GM23338 (cell line): Measurements from ENCODE around the gene RPUSD1. TPM values are rescaled to one million over a fixed set of nuclear protein-coding genes. Genes with fewer than 3 reads are reported as not detected.

Source experiments
- ATAC-seq: fragments of 200-7000 bp; cut with Tn5 transposase; 3 replicates; pipeline ENCODE4 v1.9.1; 2020
- DNase-seq: peaks from one replicate; pipeline ENCODE4 v3.0.0-alpha.2; 2015; ENCODE audit warnings: low spot score
- H2AFZ ChIP-seq: fragments of 200-600 bp; sonication (generic); 2 replicates; pipeline ENCODE4 v1.8.0; 2016; ENCODE audit warnings: antibody characterized with exemption, mild to moderate bottlenecking, moderate library complexity
- H3F3A ChIP-seq: fragments of 200-600 bp; sonication (generic); replicated peaks from 2 replicates; pipeline ENCODE4 v1.8.0; 2017; ENCODE audit warnings: antibody characterized with exemption, mixed run types, low read depth
- H3K27ac ChIP-seq: fragments of 200-600 bp; sonication (generic); 2 replicates; pipeline ENCODE4 v1.6.1; 2016; ENCODE audit warnings: low read depth
- H3K27me3 ChIP-seq: fragments of 200-600 bp; sonication (generic); 2 replicates; pipeline ENCODE4 v1.8.0; 2016; ENCODE audit warnings: mild to moderate bottlenecking, mixed run types, moderate library complexity; ENCODE audit not compliant: insufficient read depth
- H3K36me3 ChIP-seq: fragments of 200-600 bp; sonication (generic); 2 replicates; pipeline ENCODE4 v1.8.0; 2016; ENCODE audit warnings: mild to moderate bottlenecking; ENCODE audit not compliant: insufficient read depth
- H3K4me1 ChIP-seq: fragments of 200-600 bp; sonication (generic); 2 replicates; pipeline ENCODE4 v1.8.0; 2016; ENCODE audit warnings: mild to moderate bottlenecking, moderate library complexity; ENCODE audit not compliant: insufficient read depth
- H3K4me2 ChIP-seq: fragments of 200-600 bp; sonication (generic); 2 replicates; pipeline ENCODE4 v1.7.1; 2017; ENCODE audit warnings: mixed run types
- H3K4me3 ChIP-seq: fragments of 200-600 bp; sonication (generic); 2 replicates; pipeline ENCODE4 v1.6.1; 2016; ENCODE audit warnings: mixed run types
- H3K79me2 ChIP-seq: fragments of 200-600 bp; sonication (generic); replicated peaks from 2 replicates; pipeline ENCODE4 v1.8.0; 2017; ENCODE audit warnings: mild to moderate bottlenecking; ENCODE audit not compliant: insufficient read depth
- H3K9me2 ChIP-seq: fragments of 200-600 bp; sonication (generic); 2 replicates; pipeline ENCODE4 v1.8.0; 2017; ENCODE audit not compliant: insufficient read depth
- H4K20me1 ChIP-seq: fragments of 200-600 bp; sonication (generic); replicated peaks from 2 replicates; pipeline ENCODE4 v1.8.0; 2017; ENCODE audit warnings: mild to moderate bottlenecking; ENCODE audit not compliant: insufficient read depth
- H3K27ac Mint-ChIP-seq: 2 replicates; pipeline ENCODE4 v1.8.0; 2020; ENCODE audit warnings: inconsistent platforms, mild to moderate bottlenecking, moderate library complexity, mixed read lengths
- H3K27me3 Mint-ChIP-seq: 3 replicates; pipeline ENCODE4 v1.8.0; 2022; ENCODE audit warnings: low read depth, mild to moderate bottlenecking, moderate library complexity, mixed read lengths, inconsistent platforms; ENCODE audit not compliant: insufficient read depth, poor library complexity
- H3K36me3 Mint-ChIP-seq: 3 replicates; pipeline ENCODE4 v1.8.0; 2021; ENCODE audit warnings: low read depth, mild to moderate bottlenecking, inconsistent platforms, moderate library complexity, mixed read lengths
- H3K4me1 Mint-ChIP-seq: 3 replicates; pipeline ENCODE4 v1.8.0; 2020; ENCODE audit warnings: mild to moderate bottlenecking, inconsistent platforms, mixed read lengths
- H3K4me3 Mint-ChIP-seq: 3 replicates; pipeline ENCODE4 v1.8.0; 2021; ENCODE audit warnings: moderate library complexity, mild to moderate bottlenecking, inconsistent platforms, mixed read lengths
- H3K9me3 Mint-ChIP-seq: 3 replicates; pipeline ENCODE4 v1.8.0; 2020; ENCODE audit warnings: moderate library complexity, mild to moderate bottlenecking, inconsistent platforms, mixed read lengths
- CREB1 ChIP-seq: fragments of 250-450 bp; sonication (Bioruptor Pico); IDR thresholded peaks from 2 replicates; pipeline ENCODE4 v1.5.0; 2020; ENCODE audit warnings: low read depth, mild to moderate bottlenecking, moderate library complexity
- CTCF ChIP-seq, 2 experiments: fragments of 200-600 bp in 1 of 2; sonication (generic) in 1 of 2; conservative IDR thresholded peaks; 2 replicates each; pipeline versions ENCODE4 v1.5.1 to v1.6.1; 2016 to 2017; ENCODE audit warnings: antibody characterized with exemption in 2 of 2, low read depth in 2 of 2, mild to moderate bottlenecking in 2 of 2, moderate library complexity in 1 of 2
- ETS1 ChIP-seq: IDR thresholded peaks from 2 replicates; pipeline ENCODE4 v1.6.1; 2016; ENCODE audit warnings: antibody characterized with exemption
- EZH2 ChIP-seq: fragments of 200-600 bp; sonication (generic); IDR thresholded peaks from one replicate; pipeline ENCODE4 v1.8.0; 2017; ENCODE audit warnings: antibody characterized with exemption, mild to moderate bottlenecking, low read depth; ENCODE audit not compliant: unreplicated experiment
- EZH2phosphoT487 ChIP-seq: fragments of 200-600 bp; sonication (generic); IDR thresholded peaks from one replicate; pipeline ENCODE4 v1.8.1; 2018; ENCODE audit warnings: antibody characterized with exemption; ENCODE audit not compliant: unreplicated experiment
- JUNB ChIP-seq: IDR thresholded peaks from one replicate; pipeline ENCODE4 v1.6.1; 2016; ENCODE audit warnings: antibody characterized with exemption; ENCODE audit not compliant: unreplicated experiment
- NANOG ChIP-seq: IDR thresholded peaks from 2 replicates; pipeline ENCODE4 v1.6.1; 2016; ENCODE audit warnings: antibody characterized with exemption, borderline replicate concordance
- POLR2AphosphoS5 ChIP-seq: IDR thresholded peaks from 2 replicates; pipeline ENCODE4 v1.6.1; 2016; ENCODE audit warnings: antibody characterized with exemption, low read depth
- REST ChIP-seq: IDR thresholded peaks from one replicate; pipeline ENCODE4 v1.6.1; 2018; ENCODE audit warnings: antibody characterized with exemption; ENCODE audit not compliant: unreplicated experiment
- STAT1 ChIP-seq: IDR thresholded peaks from one replicate; pipeline ENCODE4 v1.6.1; 2016; ENCODE audit warnings: antibody characterized with exemption; ENCODE audit not compliant: unreplicated experiment
- ZNF114 ChIP-seq: fragments of 250-450 bp; sonication (Bioruptor Pico); IDR thresholded peaks from 2 replicates; pipeline ENCODE4 v1.5.0; 2020; ENCODE audit warnings: mild to moderate bottlenecking, moderate library complexity
- ZNF331 ChIP-seq: fragments of 250-450 bp; sonication (Bioruptor Pico); IDR thresholded peaks from 2 replicates; pipeline ENCODE4 v1.5.0; 2020; ENCODE audit warnings: low read depth, mild to moderate bottlenecking, moderate library complexity
- ZNF462 ChIP-seq: fragments of 250-450 bp; sonication (Bioruptor Pico); IDR thresholded peaks from 2 replicates; pipeline ENCODE4 v1.5.0; 2020; ENCODE audit warnings: mild to moderate bottlenecking, moderate library complexity
- polyA plus RNA-seq: library from polyadenylated mRNA; unstranded; fragments of >200 nt; fragmentation: Nextera tagmentation; extraction: Ambion mirVana; gene quantifications from 2 replicates; pipeline ENCODE4 v1.2.1, GENCODE V29; 2016
- total RNA-seq: library from RNA; depleted of rRNA; stranded (reverse); fragments of >200 nt; shearing (Covaris generic); gene quantifications from 2 replicates; pipeline ENCODE4 v1.2.3, GENCODE V29; 2014

The RPUSD1 gene
- total and polyA plus RNA-seq, 2 experiments from 2014 or later = 19.1 to 79.5 TPM

- no peaks in the 10 kb centered on the region for H3F3A ChIP-seq
- H3K36me3 ChIP-seq = 0 out of 2 replicates have a peak, but pooled peaks cover 3% of the 10 kb centered on the region
- H3K36me3 Mint-ChIP-seq = peaks cover 4% of the 10 kb centered on the region; the same call in 1 of the 3 replicates
- H3K27me3 ChIP-seq = no peaks in the 10 kb centered on the region
- no peak for DNase-seq
- no peak overlapping the region for H3K27ac Mint-ChIP-seq
- H3K4me1 Mint-ChIP-seq = no peaks in the 10 kb centered on the region
- H3K9me3 Mint-ChIP-seq = peaks cover 22% of the 10 kb centered on the region
- no peak overlapping the region for H3K4me2 ChIP-seq
- H4K20me1 ChIP-seq = no peaks in the 10 kb centered on the region
- H2AFZ ChIP-seq = no peak overlapping the region
- TF ChIP-seq ZNF331 (CRISPR knock-in tag) (no peak), EZH2 (no peak), ETS1 (no peak), CREB1 (CRISPR knock-in tag) (no peak), NANOG (no peak), ZNF114 (CRISPR knock-in tag) (no peak), REST (no peak), ZNF462 (CRISPR knock-in tag) (no peak), EZH2phosphoT487 (no peak), POLR2AphosphoS5 (no peak), STAT1 (no peak), CTCF (conservative IDR thresholded peaks at IDR 0.05; ENCODE audit: low read depth in 2 of 2) (no peak), JUNB (no peak)
- ATAC-seq = no peak
- no peak overlapping the region for H3K4me3 Mint-ChIP-seq
- H3K9me2 ChIP-seq = no peaks in the 10 kb centered on the region
- H3K27ac ChIP-seq = no peak overlapping the region
- no peak overlapping the region for H3K4me3 ChIP-seq
- no peaks in the 10 kb centered on the region for H3K4me1 ChIP-seq
- peaks cover 4% of the 10 kb centered on the region for H3K27me3 Mint-ChIP-seq
- H3K79me2 ChIP-seq = no peaks in the 10 kb centered on the region
Observed at GRCh38 chr16:835373-835772, 47.2 kb upstream of the RPUSD1 start.
